Endothelial cell of hepatic sinusoid (primary cell): ENCODE results near the gene PAIP2.
"Not testable (repeated sequence)": the region's sequence is repeated elsewhere in the genome, so short reads cannot be mapped to it uniquely, and the experiment has no call there.

Source experiments
- in situ Hi-C: cut with HindIII; loops from 2 replicates; pipeline ENCODE4 v1.10.0; 2017; ENCODE audit warnings: low sequenced_read_pairs

Gene PAIP2

GRCh38 chr5:139341689-139342422 lies at the start of gene PAIP2:
PAIP2 (plus strand) TSS chr5:139341854; CDS start chr5:139363785, 21,931 bp downstream.
- in situ Hi-C loops, result loop anchor here (5.0 kb wide), 1 partner anchor 55 kb away; the partner anchor contains the start of gene PROB1

GRCh38 chr5:139293202-139293506 lies 48.5 kb upstream of the PAIP2 start:
- in situ Hi-C loops, result no loop called here

- in situ Hi-C loops, result no loop called here
These were observed 47.9 kb upstream of the PAIP2 start, which contains the start of gene MATR3 for GRCh38 chr5:139293507-139294373. MATR3 (plus strand) TSS chr5:139293740; CDS start chr5:139307416, 13,676 bp downstream.

- in situ Hi-C loops, result no loop called here
These were observed 47.1 kb upstream of the PAIP2 start for GRCh38 chr5:139294374-139295165.

GRCh38 chr5:139295346-139296057 lies 46.2 kb upstream of the PAIP2 start:
- in situ Hi-C loops, result no loop called here

- in situ Hi-C loops, result no loop called here
These were observed 45.5 kb upstream of the PAIP2 start for GRCh38 chr5:139296198-139296597.

GRCh38 chr5:139296862-139297326 lies 44.8 kb upstream of the PAIP2 start:
- in situ Hi-C loops, result no loop called here

- in situ Hi-C loops, result no loop called here
These were observed 44.1 kb upstream of the PAIP2 start for GRCh38 chr5:139297439-139298133.

- in situ Hi-C loops, result no loop called here
These were observed 43.4 kb upstream of the PAIP2 start for GRCh38 chr5:139298242-139298641.

GRCh38 chr5:139299486-139299885 lies 42.2 kb upstream of the PAIP2 start:
- in situ Hi-C loops, result no loop called here

- in situ Hi-C loops, result no loop called here
These were observed 39.7 kb upstream of the PAIP2 start for GRCh38 chr5:139301808-139302499.

GRCh38 chr5:139304391-139305324 lies 37.0 kb upstream of the PAIP2 start:
- in situ Hi-C loops, result no loop called here

- in situ Hi-C loops, result no loop called here
These were observed 35.5 kb upstream of the PAIP2 start for GRCh38 chr5:139306197-139306596.

- in situ Hi-C loops, result no loop called here
These were observed 34.9 kb upstream of the PAIP2 start for GRCh38 chr5:139306628-139307379.

GRCh38 chr5:139308797-139309196 lies 32.9 kb upstream of the PAIP2 start:
- in situ Hi-C loops, result no loop called here

GRCh38 chr5:139310715-139311186 lies 30.9 kb upstream of the PAIP2 start:
- in situ Hi-C loops, result not testable (repeated sequence)

GRCh38 chr5:139312075-139312474 lies 29.6 kb upstream of the PAIP2 start:
- in situ Hi-C loops, result no loop called here
